Subcutaneous adipose tissue (tissue), 4 donors: ENCODE measurements around the gene TPR. TPM values are rescaled to one million over a fixed set of nuclear protein-coding genes. Genes with fewer than 3 reads are reported as not detected.

Experiments
- CTCF ChIP-seq: fragments of 450-650 bp; IDR thresholded peaks from one replicate; pipeline ENCODE4 v1.5.1; 2016; ENCODE audit warnings: low read depth, mild to moderate bottlenecking, control low read depth, antibody characterized with exemption, moderate library complexity
- total RNA-seq, 4 donors: library from RNA; depleted of rRNA; stranded (reverse); fragments of >200 nt; gene quantifications; one replicate each; pipeline ENCODE4 v1.1.0, GENCODE V29; 2016

The TPR gene
- total RNA-seq, 4 donors from 2014 or later = 72.6 to 93.6 (median 75.6) TPM

- TF ChIP-seq CTCF = no peak
Measured at GRCh38 chr1:186282466-186282865, 92.6 kb downstream of the TPR start.

GRCh38 chr1:186275822-186276221 is 99.2 kb downstream of the TPR start:
- TF ChIP-seq CTCF = no peak

- TF ChIP-seq CTCF = no peak
Measured at GRCh38 chr1:186272486-186272885, 102.6 kb downstream of the TPR start.

GRCh38 chr1:186271032-186271431 is 104.0 kb downstream of the TPR start:
- TF ChIP-seq CTCF = no peak

Other genes with a start within 250 kb of the TPR start
- 100 to 1,000 TPM in 2 of 4 donors, 10 to 100 TPM in 1, 1 to 10 TPM in 1; 9.2 to 289 (median 123) TPM for gene PRG4, start 79.0 kb downstream of the TPR start, total RNA-seq
- gene ODR4, start 585 bp upstream of the TPR start, total RNA-seq = 10 to 100 TPM; 22.0 to 31.1 (median 23.7) TPM
- gene PDC, start 85.9 kb upstream of the TPR start, total RNA-seq = not detected